GM13976 (cell line): ENCODE data around the gene THOC2.

Experiments used
- DNase-seq: peaks from one replicate; pipeline ENCODE4 v3.0.0; 2012; ENCODE audit warnings: low spot score
- CTCF ChIP-seq: IDR thresholded peaks from 2 replicates; pipeline ENCODE4 v1.5.1; 2012; ENCODE audit warnings: borderline replicate concordance, mild to moderate bottlenecking; ENCODE audit not compliant: insufficient read depth; ENCODE audit errors: extremely low read depth, missing control alignments, control extremely low read depth
- in situ Hi-C: fragments of 300-500 bp; cut with MboI; formaldehyde crosslinking; loops from one replicate; pipeline ENCODE4 v1.12.0; 2022; ENCODE audit warnings: low sequenced_read_pairs, mixed read lengths, inconsistent platforms; ENCODE audit not compliant: unreplicated experiment

Gene THOC2

GRCh38 chrX:123756320-123756719, 23.5 kb upstream of the THOC2 start:
- no peak for TF ChIP-seq CTCF
- DNase-seq, result no peak
- in situ Hi-C loops, result no loop called here

- in situ Hi-C loops, result no loop called here
- no peak for DNase-seq
- TF ChIP-seq CTCF, result no peak
These were observed 22.3 kb upstream of the THOC2 start for GRCh38 chrX:123755107-123755506.

GRCh38 chrX:123753656-123754350, 21.0 kb upstream of the THOC2 start:
- DNase-seq, result no peak
- TF ChIP-seq CTCF, result no peak
- in situ Hi-C loops, result no loop called here

- in situ Hi-C loops, result no loop called here
- TF ChIP-seq CTCF, result no peak
- no peak for DNase-seq
These were observed 16.8 kb upstream of the THOC2 start for GRCh38 chrX:123749643-123750042.

GRCh38 chrX:123745511-123745910, 12.7 kb upstream of the THOC2 start:
- in situ Hi-C loops, result no loop called here
- no peak for DNase-seq
- TF ChIP-seq CTCF, result no peak

GRCh38 chrX:123743312-123743711, 10.5 kb upstream of the THOC2 start:
- no peak for TF ChIP-seq CTCF
- in situ Hi-C loops, result no loop called here
- no peak for DNase-seq
